Mucosa of stomach (tissue), 1 donor: Measurements from ENCODE around the gene PPP1CA.
A peak's percentile ranks its signal among the peaks of the same experiment; 100 is the strongest.

Source experiments
- H3K27me3 ChIP-seq: one replicate; pipeline ENCODE4 v1.7.0; 2013; ENCODE audit warnings: mild to moderate bottlenecking, low read length; ENCODE audit not compliant: control insufficient read depth, insufficient read depth
- H3K36me3 ChIP-seq: one replicate; pipeline ENCODE4 v1.7.0; 2013; ENCODE audit warnings: low read length; ENCODE audit not compliant: control insufficient read depth, insufficient read depth
- H3K4me1 ChIP-seq: one replicate; pipeline ENCODE4 v1.7.0; 2013; ENCODE audit warnings: mild to moderate bottlenecking, low read length; ENCODE audit not compliant: control insufficient read depth, insufficient read depth
- H3K4me3 ChIP-seq: one replicate; pipeline ENCODE4 v1.7.0; 2013; ENCODE audit warnings: low read length
- H3K9ac ChIP-seq: one replicate; pipeline ENCODE4 v1.7.0; 2013; ENCODE audit warnings: mild to moderate bottlenecking, low read length, moderate library complexity
- H3K9me3 ChIP-seq: one replicate; pipeline ENCODE4 v1.7.0; 2013; ENCODE audit warnings: mild to moderate bottlenecking, low read length, moderate library complexity; ENCODE audit not compliant: control insufficient read depth
- donor health status: Pancreatic carcinoma.

PPP1CA gene

GRCh38 chr11:67352546-67353316 lies 48.9 kb downstream of the PPP1CA start:
- no peaks in the 10 kb centered on the region for H3K36me3 ChIP-seq
- no peaks in the 10 kb centered on the region for H3K9me3 ChIP-seq
- H3K27me3 ChIP-seq: no peaks in the 10 kb centered on the region
- peak overlapping the region; percentile 98 for H3K9ac ChIP-seq
- peak overlapping the region; percentile 77 for H3K4me3 ChIP-seq
- H3K4me1 ChIP-seq: peaks cover 80% of the 10 kb centered on the region

GRCh38 chr11:67351275-67352005 lies 50.2 kb downstream of the PPP1CA start:
- Histone ChIP-seq H3K4me3 (no peak overlapping the region), H3K9ac (peak overlapping the region; percentile 26), H3K4me1 (peaks cover 76% of the 10 kb centered on the region)

GRCh38 chr11:67349928-67350465 lies 51.7 kb downstream of the PPP1CA start:
- H3K36me3 ChIP-seq: no peaks in the 10 kb centered on the region
- no peak overlapping the region for H3K4me3 ChIP-seq
- H3K9me3 ChIP-seq: no peaks in the 10 kb centered on the region
- peaks cover 73% of the 10 kb centered on the region for H3K4me1 ChIP-seq
- no peaks in the 10 kb centered on the region for H3K27me3 ChIP-seq
- H3K9ac ChIP-seq: no peak overlapping the region

More at GRCh38 chr11:67351275-67352005, 50.2 kb downstream of the PPP1CA start:
- Histone ChIP-seq H3K27me3 (no peaks in the 10 kb centered on the region), H3K9me3 (no peaks in the 10 kb centered on the region), H3K36me3 (no peaks in the 10 kb centered on the region)

GRCh38 chr11:67349457-67349856 lies 52.2 kb downstream of the PPP1CA start:
- no peaks in the 10 kb centered on the region for H3K27me3 ChIP-seq
- H3K9me3 ChIP-seq: no peaks in the 10 kb centered on the region
- peaks cover 73% of the 10 kb centered on the region for H3K4me1 ChIP-seq
- H3K9ac ChIP-seq: no peak overlapping the region
- H3K36me3 ChIP-seq: no peaks in the 10 kb centered on the region
- H3K4me3 ChIP-seq: no peak overlapping the region

GRCh38 chr11:67349036-67349435 lies 52.6 kb downstream of the PPP1CA start:
- H3K9me3 ChIP-seq: no peaks in the 10 kb centered on the region
- no peaks in the 10 kb centered on the region for H3K36me3 ChIP-seq
- peaks cover 73% of the 10 kb centered on the region for H3K4me1 ChIP-seq
- no peak overlapping the region for H3K9ac ChIP-seq
- H3K27me3 ChIP-seq: no peaks in the 10 kb centered on the region
- H3K4me3 ChIP-seq: no peak overlapping the region
